ENCODE data around the gene GRIN2D. TPM values are rescaled to one million over a fixed set of nuclear protein-coding genes. Genes with fewer than 3 reads are reported as not detected.

GRIN2D gene
- total and polyA plus RNA-seq, 2 of the 8 experiments (the other 6 are each of a cell fraction or from before 2014, with no cell fraction given) = 2.2 to 12.4 TPM

GRCh38 chr19:48398102-48398374, 4.6 kb downstream of the GRIN2D start:
- Histone ChIP-seq H2AK5ac (ENCODE audit: low read depth, low read length) (peak overlapping the region; percentile 99; the same call in 1 of the 2 replicates), H3K9ac (replicated peaks in 1 of 4; ENCODE audit: extremely low read depth in 1 of 4, low read depth in 3 of 4, low read length in 3 of 4) (peak overlapping the region; percentile 26 to 81 (median 70); a peak in 5 of 7 replicates), H2BK20ac (ENCODE audit: low read length) (no peak overlapping the region), H3K18ac (ENCODE audit: extremely low read depth, low read length) (peak overlapping the region; percentile 60; the same call in 1 of the 2 replicates), H3K4ac (replicated peaks; ENCODE audit: insufficient read length, low read depth, low read length) (peak overlapping the region; percentile 88), H4K91ac (replicated peaks; ENCODE audit: insufficient read length, low read length) (peak overlapping the region; percentile 97), H3K14ac (ENCODE audit: insufficient read length) (peak overlapping the region; percentile 98), H3K4me1 (replicated peaks in 1 of 4; ENCODE audit: control insufficient read depth in 3 of 4, insufficient read depth in 4 of 4, low read length in 3 of 4) (peaks cover 8 to 50% (median 39%) of the 10 kb centered on the region in 4 experiments), H3K27ac (ENCODE audit: low read depth, low read length) (no peak overlapping the region), H3K79me1 (ENCODE audit: low read depth, low read length) (no peaks in the 10 kb centered on the region), H3K9me3 (ENCODE audit: insufficient read depth in 2 of 2, low read depth in 1 of 2, low read length in 1 of 2) (no peaks in the 10 kb centered on the region), H2AFZ (ENCODE audit: low read length) (no peak overlapping the region), H2BK15ac (ENCODE audit: low read length) (no peak overlapping the region; the same call in 1 of the 2 replicates), H2BK12ac (ENCODE audit: low read depth, low read length) (peak overlapping the region; percentile 84), H3K4me2 (ENCODE audit: insufficient read depth in 1 of 2, low read depth in 2 of 2, low read length in 2 of 2) (peak overlapping the region; percentile 96 to 100), H4K20me1 (replicated peaks in 1 of 2; ENCODE audit: control insufficient read depth in 1 of 2, insufficient read depth in 2 of 2, low read length in 2 of 2) (no peaks in the 10 kb centered on the region), H3K79me2 (ENCODE audit: control insufficient read depth in 1 of 2, insufficient read depth in 2 of 2, low read length in 2 of 2) (no peaks in the 10 kb centered on the region), H2BK5ac (ENCODE audit: low read depth, low read length) (no peak overlapping the region), H3K4me3 (ENCODE audit: extremely low read depth in 1 of 4, insufficient read depth in 2 of 4, low read depth in 3 of 4, low read length in 4 of 4) (peak overlapping the region; percentile 32 to 86 (median 61)), H4K8ac (ENCODE audit: extremely low read depth, insufficient read depth, low read length) (peak overlapping the region; percentile 81; the same call in 1 of the 2 replicates), H3K27me3 (replicated peaks in 1 of 4; ENCODE audit: control insufficient read depth in 3 of 4, extremely low read depth in 1 of 4, insufficient read depth in 3 of 4, low read length in 3 of 4) (peaks cover 6 to 45% (median 40%) of the 10 kb centered on the region in 4 experiments), H3K23ac (ENCODE audit: insufficient read length) (no peak overlapping the region), H2BK120ac (replicated peaks; ENCODE audit: low read depth, low read length) (no peak overlapping the region), H3K56ac (replicated peaks; ENCODE audit: insufficient read length, low read depth, low read length) (no peak overlapping the region), H3K36me3 (ENCODE audit: control insufficient read depth in 2 of 4, insufficient read depth in 4 of 4, low read length in 3 of 4) (no peaks in the 10 kb centered on the region), H4K5ac (ENCODE audit: insufficient read length, low read depth, low read length) (no peak overlapping the region), H3K23me2 (ENCODE audit: low read depth, low read length) (peaks cover 27% of the 10 kb centered on the region)
- no peak for TF ChIP-seq NRF1 (IDR thresholded peaks at IDR 0.05; ENCODE audit: low read depth, low read length)
- no peak for TF ChIP-seq CEBPB (IDR thresholded peaks at IDR 0.05; ENCODE audit: low read depth, low read length)
- no peak for TF ChIP-seq SIRT6 (IDR thresholded peaks at IDR 0.05; ENCODE audit: low read length)
- no peak for TF ChIP-seq EP300 (IDR thresholded peaks at IDR 0.05; ENCODE audit: borderline replicate concordance in 1 of 2, low read depth in 2 of 2, low read length in 2 of 2)
- no peak for TF ChIP-seq JUN (IDR thresholded peaks at IDR 0.05; ENCODE audit: low read depth, low read length)
- no peak for TF ChIP-seq TAF7 (optimal IDR thresholded peaks at IDR 0.05; ENCODE audit: borderline replicate concordance, low read depth, low read length)
- ChIA-PET CTCF (ENCODE audit: partially characterized antibody) (no interaction called here), POLR2A (ENCODE audit: partially characterized antibody) (interaction anchor here (1.3 kb wide), 1 partner anchor 13 kb away, joined by 3 read pairs; no protein-coding TSS in a partner anchor)
- DNase-seq (ENCODE audit: low read depth in 1 of 2, low spot score in 2 of 2) (no peak), FAIRE-seq (no peak)
- WGBS, 2 experiments (ENCODE audit: extremely low coverage in 1 of 2, insufficient coverage in 1 of 2, insufficient read length in 1 of 2, insufficient replicate concordance in 2 of 2, low coverage in 1 of 2, low lambda C conversion rate in 2 of 2, missing lambda C conversion rate in 1 of 2) = 5% methylated on average over 17 of the region's 17 CpGs; no CpG with 5 or more reads in 1 of the 2 experiments

All from H1 (cell line).